HL-60 (cell line): ENCODE measurements around the gene LACRT.

ENCODE experiments used
- POLR2AphosphoS5 ChIP-seq: IDR thresholded peaks from 2 replicates; pipeline ENCODE4 v1.6.1; 2012; ENCODE audit warnings: low read depth
- REST ChIP-seq: IDR thresholded peaks from 2 replicates; pipeline ENCODE4 v1.6.1; 2012; ENCODE audit warnings: low read depth; ENCODE audit not compliant: insufficient replicate concordance
- SPI1 ChIP-seq: IDR thresholded peaks from 2 replicates; pipeline ENCODE4 v1.6.1; 2012; ENCODE audit warnings: low read depth, mild to moderate bottlenecking, borderline replicate concordance
- TF ChIP-seq, protein P1 (sequence below): IDR thresholded peaks from one replicate; pipeline ENCODE4 v1.5.1; 2011; ENCODE audit warnings: low read length, control low read depth, inconsistent platforms; ENCODE audit not compliant: insufficient read depth

DNA sequence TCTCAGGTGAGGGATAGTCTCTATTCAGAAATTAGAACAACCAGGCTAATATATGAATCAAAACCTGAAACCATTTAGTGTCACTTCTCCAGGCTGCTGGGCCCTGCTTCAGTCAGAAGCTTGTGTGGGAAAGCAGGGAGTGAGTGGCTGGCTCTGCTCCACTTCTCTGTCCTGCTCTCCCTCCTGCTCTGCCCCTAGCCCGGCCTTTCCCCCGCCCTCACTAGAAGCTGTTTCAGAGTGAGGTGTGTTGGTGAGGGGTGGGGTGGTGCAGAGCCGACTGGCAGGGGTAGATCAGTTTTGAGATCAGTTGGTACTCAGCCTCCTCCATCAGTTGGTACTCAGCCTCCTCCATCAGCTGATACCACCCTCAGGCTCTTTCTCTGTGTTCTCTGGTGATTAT, 39.2 kb downstream of the LACRT start:
- TF ChIP-seq, protein P1, sequence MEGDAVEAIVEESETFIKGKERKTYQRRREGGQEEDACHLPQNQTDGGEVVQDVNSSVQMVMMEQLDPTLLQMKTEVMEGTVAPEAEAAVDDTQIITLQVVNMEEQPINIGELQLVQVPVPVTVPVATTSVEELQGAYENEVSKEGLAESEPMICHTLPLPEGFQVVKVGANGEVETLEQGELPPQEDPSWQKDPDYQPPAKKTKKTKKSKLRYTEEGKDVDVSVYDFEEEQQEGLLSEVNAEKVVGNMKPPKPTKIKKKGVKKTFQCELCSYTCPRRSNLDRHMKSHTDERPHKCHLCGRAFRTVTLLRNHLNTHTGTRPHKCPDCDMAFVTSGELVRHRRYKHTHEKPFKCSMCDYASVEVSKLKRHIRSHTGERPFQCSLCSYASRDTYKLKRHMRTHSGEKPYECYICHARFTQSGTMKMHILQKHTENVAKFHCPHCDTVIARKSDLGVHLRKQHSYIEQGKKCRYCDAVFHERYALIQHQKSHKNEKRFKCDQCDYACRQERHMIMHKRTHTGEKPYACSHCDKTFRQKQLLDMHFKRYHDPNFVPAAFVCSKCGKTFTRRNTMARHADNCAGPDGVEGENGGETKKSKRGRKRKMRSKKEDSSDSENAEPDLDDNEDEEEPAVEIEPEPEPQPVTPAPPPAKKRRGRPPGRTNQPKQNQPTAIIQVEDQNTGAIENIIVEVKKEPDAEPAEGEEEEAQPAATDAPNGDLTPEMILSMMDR: no peak
- TF ChIP-seq POLR2AphosphoS5 (no peak), SPI1 (no peak), REST (no peak)
